K562 (cell line): ENCODE measurements around the gene LYPLA2. TPM values are rescaled to one million over a fixed set of nuclear protein-coding genes. Genes with fewer than 3 reads are reported as not detected.

ENCODE experiments used
- CBFA2T2 ChIP-seq: fragments of 450-650 bp; conservative IDR thresholded peaks from 2 replicates; pipeline ENCODE4 v1.6.1; 2017; ENCODE audit warnings: mild to moderate bottlenecking
- CBX8 ChIP-seq: fragments of 200-600 bp; sonication (generic); IDR thresholded peaks from 2 replicates; pipeline ENCODE4 v1.6.1; 2012; ENCODE audit warnings: borderline replicate concordance, mixed run types, low read depth, mild to moderate bottlenecking, moderate library complexity, mixed read lengths, low read length, control low read depth, inconsistent platforms; ENCODE audit not compliant: poor library complexity, severe bottlenecking; ENCODE audit errors: extremely low read depth
- CHCHD3 ChIP-seq: fragments of 250-450 bp; sonication (Bioruptor Pico); IDR thresholded peaks from 2 replicates; pipeline ENCODE4 v2.1.2; 2022; ENCODE audit warnings: mild to moderate bottlenecking
- CREB1 ChIP-seq, 2 experiments: sonication (generic) in 1 of 2; formaldehyde crosslinking in 1 of 2; IDR thresholded peaks; 2 replicates each; pipeline versions ENCODE4 v1.6.1 to v1.8.0; 2012 to 2022; ENCODE audit warnings: inconsistent platforms in 1 of 2, mild to moderate bottlenecking in 1 of 2, missing genetic modification reagents in 1 of 2, moderate library complexity in 1 of 2
- ERF ChIP-seq: fragments of 450-650 bp; formaldehyde crosslinking; IDR thresholded peaks from 2 replicates; pipeline ENCODE4 v1.4.0; 2020; ENCODE audit warnings: mild to moderate bottlenecking, mixed read lengths
- ESRRA ChIP-seq: fragments of 450-650 bp; IDR thresholded peaks from 2 replicates; pipeline ENCODE4 v1.6.1; 2014; ENCODE audit warnings: low read depth, mild to moderate bottlenecking, moderate library complexity, borderline replicate concordance
- ETV1 ChIP-seq: fragments of 450-650 bp; conservative IDR thresholded peaks from 2 replicates; pipeline ENCODE4 v1.6.1; 2016; ENCODE audit warnings: missing genetic modification characterization, control low read depth, low read depth, missing compliant biosample characterization
- FOXJ3 ChIP-seq: sonication (generic); formaldehyde crosslinking; IDR thresholded peaks from 2 replicates; pipeline ENCODE4 v1.4.0; 2020; ENCODE audit warnings: mild to moderate bottlenecking, missing genetic modification reagents
- FOXK2 ChIP-seq, 2 experiments: fragments of 450-650 bp; IDR thresholded peaks in 1 of 2; conservative IDR thresholded peaks in 1 of 2; 2 replicates each; pipeline ENCODE4 v1.6.1; 2016; ENCODE audit warnings: low read depth in 2 of 2, mild to moderate bottlenecking in 1 of 2
- MCM2 ChIP-seq: fragments of 450-650 bp; IDR thresholded peaks from 2 replicates; pipeline ENCODE4 v1.6.1; 2017; ENCODE audit warnings: low read depth, mild to moderate bottlenecking
- MCM3 ChIP-seq: fragments of 450-650 bp; IDR thresholded peaks from 2 replicates; pipeline ENCODE4 v1.6.1; 2016
- NBN ChIP-seq: fragments of 450-650 bp; IDR thresholded peaks from 2 replicates; pipeline ENCODE4 v1.6.1; 2016; ENCODE audit warnings: low read depth, mild to moderate bottlenecking
- POLR2B ChIP-seq: fragments of 450-650 bp; IDR thresholded peaks from 2 replicates; pipeline ENCODE4 v1.6.1; 2018; ENCODE audit warnings: low read depth; ENCODE audit not compliant: partially characterized antibody
- RBM39 ChIP-seq: fragments of 200-400 bp; formaldehyde crosslinking; optimal IDR thresholded peaks from 2 replicates; pipeline ENCODE3; 2018; ENCODE audit warnings: low read depth, low read length
- SIN3A ChIP-seq, 2 experiments: fragments of 150-350 bp in 1 of 2; IDR thresholded peaks; 2 replicates each; pipeline ENCODE4 v1.6.1; 2011 to 2016; ENCODE audit warnings: borderline replicate concordance in 2 of 2, low read depth in 2 of 2, low read length in 2 of 2, mild to moderate bottlenecking in 2 of 2, moderate library complexity in 2 of 2; ENCODE audit not compliant: control insufficient read depth in 1 of 2
- TARDBP ChIP-seq: fragments of 450-650 bp; IDR thresholded peaks from 2 replicates; pipeline ENCODE4 v1.6.1; 2016
- TCF7L2 ChIP-seq: fragments of 150-350 bp; IDR thresholded peaks from 2 replicates; pipeline ENCODE4 v1.6.1; 2016; ENCODE audit warnings: low read depth, mild to moderate bottlenecking, low read length, moderate library complexity
- ZC3H4 ChIP-seq: sonication (generic); formaldehyde crosslinking; IDR thresholded peaks from 2 replicates; pipeline ENCODE4 v1.9.0; 2021; ENCODE audit warnings: missing genetic modification reagents, borderline replicate concordance
- ZNF75A ChIP-seq: fragments of 450-650 bp; formaldehyde crosslinking; IDR thresholded peaks from 2 replicates; pipeline ENCODE4 v1.4.0; 2020; ENCODE audit warnings: mild to moderate bottlenecking
- polyA plus RNA-seq, 8 experiments: library from polyadenylated mRNA; depleted of rRNA in 4 of 8; stranded (reverse) in 5 of 8; unstranded in 3 of 8; fragments of >200 nt; fragmentation: Nextera tagmentation in 2 of 8; fragmentation: Illumina TruSeq in 1 of 8; extraction: Ambion mirVana in 2 of 8; extraction: Trizol in 1 of 8; gene quantifications; 2 replicates each; pipeline versions ENCODE4 v1.2.1 to v1.2.3, GENCODE V29; 2011 to 2014; ENCODE audit warnings: inconsistent platforms in 1 of 8, missing spikeins in 1 of 8
- total RNA-seq, 7 experiments: library from RNA; depleted of rRNA in 6 of 7; stranded (reverse); fragments of >200 nt in 6 of 7; fragmentation: Illumina TruSeq in 2 of 7; extraction: Trizol in 2 of 7; gene quantifications; 2 replicates each; pipeline versions ENCODE4 v1.2.1 to v1.2.3, GENCODE V29; 2011 to 2021; ENCODE audit warnings: low replicate concordance in 1 of 7
- TF ChIP-seq, protein P1 (sequence below): fragments of 450-650 bp; formaldehyde crosslinking; IDR thresholded peaks from 2 replicates; pipeline ENCODE4 v1.4.0; 2020; ENCODE audit warnings: mild to moderate bottlenecking, mixed read lengths
- TF ChIP-seq, protein P2 (sequence below): fragments of 250-450 bp; sonication (Bioruptor Pico); IDR thresholded peaks from 2 replicates; pipeline ENCODE4 v1.6.1; 2021; ENCODE audit warnings: mild to moderate bottlenecking
- TF ChIP-seq, protein P3 (sequence below), 2 experiments: IDR thresholded peaks; 2 replicates each; pipeline ENCODE4 v1.6.1; 2011; ENCODE audit warnings: borderline replicate concordance in 1 of 2, control low read depth in 1 of 2, low read depth in 1 of 2, low read length in 1 of 2, mild to moderate bottlenecking in 1 of 2, mixed read lengths in 1 of 2, moderate library complexity in 1 of 2; ENCODE audit not compliant: insufficient read depth in 1 of 2, insufficient read length in 1 of 2, poor library complexity in 1 of 2, severe bottlenecking in 1 of 2; ENCODE audit errors: extremely low read depth in 1 of 2
- TF ChIP-seq, protein P4 (sequence below): sonication (generic); formaldehyde crosslinking; IDR thresholded peaks from 2 replicates; pipeline ENCODE4 v1.8.0; 2022; ENCODE audit warnings: mild to moderate bottlenecking, missing genetic modification reagents

LYPLA2 gene
- total and polyA plus RNA-seq, 9 of the 15 experiments (the other 6 are each of a cell fraction or from before 2014, with no cell fraction given): 3.9 to 128 (median 60.1) TPM

DNA sequence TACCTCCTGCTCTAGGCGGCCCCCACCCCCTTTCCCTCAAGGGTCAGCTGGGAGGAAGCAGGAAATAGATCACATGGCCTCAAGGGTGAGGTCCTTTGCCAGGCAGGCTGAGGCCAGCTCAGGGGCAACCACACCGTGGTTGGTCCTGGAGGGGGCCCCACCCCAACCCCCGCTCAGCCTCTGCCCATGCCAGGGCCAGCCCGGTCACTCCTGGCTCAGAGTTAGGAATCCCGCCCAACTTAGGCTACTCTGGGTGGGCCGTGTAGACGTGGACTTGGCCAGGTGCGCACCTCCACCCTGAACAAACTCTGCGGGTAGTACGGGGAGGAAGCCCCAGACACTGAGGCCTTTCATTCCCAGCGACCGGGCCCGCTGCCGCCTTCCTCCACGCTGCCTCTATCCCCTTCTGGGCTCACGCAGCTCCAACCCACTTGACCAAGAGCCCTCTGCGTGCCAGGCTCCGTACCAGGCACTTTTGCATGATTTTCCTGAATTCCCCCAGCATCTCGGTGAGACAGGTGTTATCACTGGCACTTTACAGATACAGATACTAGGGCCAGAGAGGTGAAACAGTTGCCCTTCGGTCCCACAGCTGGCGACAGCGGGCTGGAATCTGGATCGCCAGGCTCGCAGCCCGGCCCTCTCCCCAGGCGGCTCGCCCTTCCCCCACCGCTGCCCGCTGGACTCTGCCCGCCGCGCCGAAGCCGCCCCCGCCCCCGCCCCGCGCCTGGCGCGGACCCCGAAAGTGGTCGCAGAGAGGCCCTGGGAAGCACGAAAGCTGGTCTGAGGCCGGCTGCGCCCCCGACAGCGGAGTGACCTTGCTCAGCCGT lies 8.8 kb downstream of the LYPLA2 start (continued):
- TF ChIP-seq RBM39 (no peak), CREB1 (IDR thresholded peaks at IDR 0.05) (no peak), CREB1 (CRISPR knock-in tag; IDR thresholded peaks at IDR 0.05) (no peak), FOXK2 (conservative IDR thresholded peaks at IDR 0.05 in 1 of 2, IDR thresholded peaks at IDR 0.05 in 1 of 2; ENCODE audit: low read depth in 2 of 2) (peak in 1 of 2 experiments; percentile 43; a peak in 1 of 4 replicates), CBFA2T2 (peak; percentile 62), FOXJ3 (CRISPR knock-in tag) (no peak), CBX8 (no peak), TARDBP (no peak), TCF7L2 (no peak), ESRRA (no peak; the same call in 1 of the 2 replicates), CHCHD3 (CRISPR knock-in tag) (no peak), MCM2 (no peak), ZNF75A (CRISPR knock-in tag) (no peak), NBN (no peak), SIN3A (IDR thresholded peaks at IDR 0.05; ENCODE audit: borderline replicate concordance in 2 of 2, control insufficient read depth in 1 of 2, low read depth in 2 of 2, low read length in 2 of 2) (peak; percentile 83 to 92; a peak in 3 of 4 replicates), ERF (CRISPR knock-in tag) (no peak), ZC3H4 (0 out of 2 replicates have a peak, but pooled peaks have one; percentile 24), POLR2B (peak; percentile 64), ETV1 (peak; percentile 54), MCM3 (no peak)
- TF ChIP-seq, protein P1, sequence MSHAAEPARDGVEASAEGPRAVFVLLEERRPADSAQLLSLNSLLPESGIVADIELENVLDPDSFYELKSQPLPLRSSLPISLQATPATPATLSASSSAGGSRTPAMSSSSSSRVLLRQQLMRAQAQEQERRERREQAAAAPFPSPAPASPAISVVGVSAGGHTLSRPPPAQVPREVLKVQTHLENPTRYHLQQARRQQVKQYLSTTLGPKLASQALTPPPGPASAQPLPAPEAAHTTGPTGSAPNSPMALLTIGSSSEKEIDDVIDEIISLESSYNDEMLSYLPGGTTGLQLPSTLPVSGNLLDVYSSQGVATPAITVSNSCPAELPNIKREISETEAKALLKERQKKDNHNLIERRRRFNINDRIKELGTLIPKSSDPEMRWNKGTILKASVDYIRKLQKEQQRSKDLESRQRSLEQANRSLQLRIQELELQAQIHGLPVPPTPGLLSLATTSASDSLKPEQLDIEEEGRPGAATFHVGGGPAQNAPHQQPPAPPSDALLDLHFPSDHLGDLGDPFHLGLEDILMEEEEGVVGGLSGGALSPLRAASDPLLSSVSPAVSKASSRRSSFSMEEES (CRISPR knock-in tag): no peak; the same call in 1 of the 2 replicates
- TF ChIP-seq, protein P2, sequence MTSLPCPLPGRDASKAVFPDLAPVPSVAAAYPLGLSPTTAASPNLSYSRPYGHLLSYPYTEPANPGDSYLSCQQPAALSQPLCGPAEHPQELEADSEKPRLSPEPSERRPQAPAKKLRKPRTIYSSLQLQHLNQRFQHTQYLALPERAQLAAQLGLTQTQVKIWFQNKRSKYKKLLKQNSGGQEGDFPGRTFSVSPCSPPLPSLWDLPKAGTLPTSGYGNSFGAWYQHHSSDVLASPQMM (CRISPR knock-in tag): no peak
- TF ChIP-seq, protein P3, sequence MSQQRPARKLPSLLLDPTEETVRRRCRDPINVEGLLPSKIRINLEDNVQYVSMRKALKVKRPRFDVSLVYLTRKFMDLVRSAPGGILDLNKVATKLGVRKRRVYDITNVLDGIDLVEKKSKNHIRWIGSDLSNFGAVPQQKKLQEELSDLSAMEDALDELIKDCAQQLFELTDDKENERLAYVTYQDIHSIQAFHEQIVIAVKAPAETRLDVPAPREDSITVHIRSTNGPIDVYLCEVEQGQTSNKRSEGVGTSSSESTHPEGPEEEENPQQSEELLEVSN (IDR thresholded peaks at IDR 0.05; ENCODE audit: borderline replicate concordance in 1 of 2, extremely low read depth in 1 of 2, insufficient read depth in 1 of 2, insufficient read length in 1 of 2, low read depth in 1 of 2, low read length in 1 of 2, poor library complexity in 1 of 2, severe bottlenecking in 1 of 2): peak in 1 of 2 experiments; percentile 74
- TF ChIP-seq, protein P4, sequence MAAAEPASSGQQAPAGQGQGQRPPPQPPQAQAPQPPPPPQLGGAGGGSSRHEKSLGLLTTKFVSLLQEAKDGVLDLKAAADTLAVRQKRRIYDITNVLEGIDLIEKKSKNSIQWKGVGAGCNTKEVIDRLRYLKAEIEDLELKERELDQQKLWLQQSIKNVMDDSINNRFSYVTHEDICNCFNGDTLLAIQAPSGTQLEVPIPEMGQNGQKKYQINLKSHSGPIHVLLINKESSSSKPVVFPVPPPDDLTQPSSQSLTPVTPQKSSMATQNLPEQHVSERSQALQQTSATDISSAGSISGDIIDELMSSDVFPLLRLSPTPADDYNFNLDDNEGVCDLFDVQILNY (CRISPR knock-in tag): no peak
